Hepatocyte (in vitro differentiated cells): ENCODE results near the gene GPHN. TPM values are rescaled to one million over a fixed set of nuclear protein-coding genes. Genes with fewer than 3 reads are reported as not detected.

Source experiments
- DNase-seq: peaks from one replicate; pipeline ENCODE4 v3.0.0-alpha.2; 2016; ENCODE audit warnings: low spot score
- H2AFZ ChIP-seq: fragments of 200-600 bp; sonication (generic); 2 replicates; pipeline ENCODE4 v1.6.0; 2016; ENCODE audit warnings: antibody characterized with exemption, mild to moderate bottlenecking
- H3K27ac ChIP-seq: fragments of 200-600 bp; sonication (generic); 2 replicates; pipeline ENCODE4 v1.5.1; 2016; ENCODE audit warnings: mild to moderate bottlenecking
- H3K27me3 ChIP-seq: fragments of 200-600 bp; sonication (generic); 2 replicates; pipeline ENCODE4 v1.6.1; 2016
- H3K36me3 ChIP-seq: fragments of 200-600 bp; sonication (generic); replicated peaks from 2 replicates; pipeline ENCODE4 v1.5.1; 2016; ENCODE audit warnings: low read depth; ENCODE audit not compliant: insufficient read depth
- H3K4me1 ChIP-seq: fragments of 200-600 bp; sonication (generic); 2 replicates; pipeline ENCODE4 v1.5.1; 2016; ENCODE audit warnings: mild to moderate bottlenecking, moderate library complexity; ENCODE audit not compliant: insufficient read depth
- H3K4me2 ChIP-seq: fragments of 200-600 bp; sonication (generic); 2 replicates; pipeline ENCODE4 v1.6.0; 2016
- H3K4me3 ChIP-seq: fragments of 200-600 bp; sonication (generic); 2 replicates; pipeline ENCODE4 v1.5.1; 2016; ENCODE audit warnings: mild to moderate bottlenecking
- H3K79me2 ChIP-seq: fragments of 200-600 bp; sonication (generic); 2 replicates; pipeline ENCODE4 v1.6.0; 2017; ENCODE audit warnings: mild to moderate bottlenecking
- H3K9me2 ChIP-seq: fragments of 200-600 bp; sonication (generic); replicated peaks from 2 replicates; pipeline ENCODE4 v1.6.0; 2017; ENCODE audit warnings: mild to moderate bottlenecking; ENCODE audit not compliant: insufficient read depth
- H3K9me3 ChIP-seq: fragments of 200-600 bp; sonication (generic); 2 replicates; pipeline ENCODE4 v1.5.1; 2016; ENCODE audit warnings: low read depth, mild to moderate bottlenecking
- H4K20me1 ChIP-seq: fragments of 200-600 bp; sonication (generic); 2 replicates; pipeline ENCODE4 v1.6.0; 2016; ENCODE audit warnings: mild to moderate bottlenecking; ENCODE audit not compliant: insufficient read depth, poor library complexity, severe bottlenecking
- CTCF ChIP-seq: fragments of 200-600 bp; sonication (generic); IDR thresholded peaks from 2 replicates; pipeline ENCODE4 v1.5.1; 2016; ENCODE audit warnings: antibody characterized with exemption, mild to moderate bottlenecking; ENCODE audit not compliant: poor library complexity
- EZH2 ChIP-seq: fragments of 200-600 bp; sonication (generic); IDR thresholded peaks from 2 replicates; pipeline ENCODE4 v1.6.1; 2016; ENCODE audit warnings: antibody characterized with exemption, mild to moderate bottlenecking, borderline replicate concordance
- EZH2phosphoT487 ChIP-seq: fragments of 200-600 bp; sonication (generic); IDR thresholded peaks from one replicate; pipeline ENCODE4 v1.6.1; 2018; ENCODE audit warnings: antibody characterized with exemption, mild to moderate bottlenecking, low read depth, moderate library complexity; ENCODE audit not compliant: unreplicated experiment, severe bottlenecking
- WGBS: methylation state at CpG from one replicate; pipeline ENCODE4 v1.1.6; 2016; ENCODE audit warnings: low lambda C conversion rate; ENCODE audit errors: missing lambda C conversion rate; 5-methylcytosine and 5-hydroxymethylcytosine counted together
- polyA plus RNA-seq: library from polyadenylated mRNA; unstranded; fragments of >200 nt; fragmentation: Nextera tagmentation; extraction: Ambion mirVana; gene quantifications from 2 replicates; pipeline ENCODE4 v1.2.1, GENCODE V29; 2016
- total RNA-seq: library from RNA; depleted of rRNA; stranded (reverse); fragments of >200 nt; gene quantifications from 2 replicates; pipeline ENCODE4 v1.2.3, GENCODE V29; 2014

GPHN gene
- total and polyA plus RNA-seq, 2 experiments from 2014 or later, result 9.3 to 10.7 TPM

DNA sequence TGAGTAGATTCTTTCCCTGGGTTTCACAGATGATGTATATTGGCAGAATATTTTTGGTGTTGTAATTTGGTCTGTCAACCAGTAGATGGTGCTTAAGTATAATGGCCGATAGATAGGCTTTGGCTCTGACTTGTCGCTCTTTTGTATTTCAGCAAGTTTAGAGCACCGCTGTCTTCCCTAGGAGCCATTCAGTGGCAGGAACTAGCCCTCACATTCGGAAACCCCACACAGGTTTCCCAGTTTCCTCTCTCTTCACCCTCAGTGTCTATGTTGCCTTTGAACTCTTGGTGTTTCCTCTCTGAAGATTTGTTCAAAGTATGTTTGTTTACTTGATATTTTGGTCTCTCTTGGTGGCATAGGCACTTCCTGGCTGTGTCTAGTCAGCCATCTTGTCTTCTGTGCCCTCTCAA, 102.2 kb downstream of the GPHN start:
- Histone ChIP-seq H3K79me2 (peaks cover 10% of the 10 kb centered on the region), H3K4me3 (no peak overlapping the region), H3K27ac (no peak overlapping the region), H3K9me2 (no peaks in the 10 kb centered on the region), H3K27me3 (no peaks in the 10 kb centered on the region), H4K20me1 (no peaks in the 10 kb centered on the region), H3K9me3 (no peaks in the 10 kb centered on the region), H3K4me1 (no peaks in the 10 kb centered on the region), H3K4me2 (no peak overlapping the region), H3K36me3 (no peaks in the 10 kb centered on the region), H2AFZ (no peak overlapping the region)
- TF ChIP-seq EZH2phosphoT487 (no peak), EZH2 (no peak), CTCF (no peak)
- WGBS, result 78% methylated on average over 4 of the region's 4 CpGs
- no peak for DNase-seq

- DNase-seq, result no peak
- Histone ChIP-seq H3K9me2 (no peaks in the 10 kb centered on the region), H3K9me3 (peaks cover 6% of the 10 kb centered on the region), H3K4me2 (no peak overlapping the region), H3K4me1 (no peaks in the 10 kb centered on the region), H3K27me3 (no peaks in the 10 kb centered on the region), H3K79me2 (peaks cover 26% of the 10 kb centered on the region), H3K4me3 (no peak overlapping the region), H3K27ac (no peak overlapping the region), H2AFZ (no peak overlapping the region), H3K36me3 (no peaks in the 10 kb centered on the region), H4K20me1 (no peaks in the 10 kb centered on the region)
- TF ChIP-seq CTCF (no peak), EZH2 (no peak), EZH2phosphoT487 (no peak)
- WGBS, result 85% methylated on average over 2 of the region's 2 CpGs
Measured at GRCh38 chr14:66613344-66613743, 105.4 kb downstream of the GPHN start.

DNA sequence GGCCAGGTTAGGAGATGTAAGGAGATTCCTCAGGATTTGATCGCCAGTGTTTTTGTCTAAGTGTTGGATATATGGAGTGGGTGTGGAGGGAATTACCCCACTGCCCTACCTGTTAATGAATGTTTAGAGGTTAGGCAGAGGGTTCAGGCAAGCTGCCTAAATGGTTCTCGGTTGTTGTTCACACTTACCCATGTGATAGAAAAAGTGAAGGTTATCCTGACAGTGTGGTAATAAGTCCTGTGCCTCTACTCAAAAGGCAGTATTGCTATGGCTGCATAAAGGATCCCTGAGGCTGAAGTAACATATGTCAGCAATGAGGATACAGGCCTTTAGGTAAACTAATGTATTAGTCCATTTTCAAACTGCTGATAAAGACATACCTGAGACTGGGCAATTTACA, 112.0 kb downstream of the GPHN start:
- H3K27ac ChIP-seq, result no peak overlapping the region
- no peaks in the 10 kb centered on the region for H3K36me3 ChIP-seq
- no peaks in the 10 kb centered on the region for H4K20me1 ChIP-seq
- WGBS, result 100% methylated on average over 2 of the region's 2 CpGs
- no peak overlapping the region for H2AFZ ChIP-seq
- H3K9me3 ChIP-seq, result peaks cover 6% of the 10 kb centered on the region
- H3K79me2 ChIP-seq, result peaks cover 20% of the 10 kb centered on the region
- DNase-seq, result no peak
- no peaks in the 10 kb centered on the region for H3K27me3 ChIP-seq
- H3K4me3 ChIP-seq, result no peak overlapping the region
- TF ChIP-seq EZH2phosphoT487 (no peak), CTCF (no peak), EZH2 (no peak)
- no peak overlapping the region for H3K4me2 ChIP-seq
- no peaks in the 10 kb centered on the region for H3K4me1 ChIP-seq
- H3K9me2 ChIP-seq, result no peaks in the 10 kb centered on the region

GRCh38 chr14:66623838-66624237, 115.9 kb downstream of the GPHN start:
- H3K4me3 ChIP-seq, result no peak overlapping the region

More at GRCh38 chr14:66623838-66624237, 115.9 kb downstream of the GPHN start:
- Histone ChIP-seq H3K4me1 (no peaks in the 10 kb centered on the region), H3K27ac (no peak overlapping the region), H3K9me3 (no peaks in the 10 kb centered on the region), H3K79me2 (peaks cover 8% of the 10 kb centered on the region), H3K4me2 (no peak overlapping the region), H4K20me1 (no peaks in the 10 kb centered on the region), H3K36me3 (no peaks in the 10 kb centered on the region), H3K9me2 (no peaks in the 10 kb centered on the region), H2AFZ (no peak overlapping the region), H3K27me3 (no peaks in the 10 kb centered on the region)
- WGBS, result 87% methylated on average over 4 of the region's 4 CpGs
- no peak for TF ChIP-seq EZH2
- TF ChIP-seq CTCF, result no peak
- TF ChIP-seq EZH2phosphoT487, result no peak
- no peak for DNase-seq
